HG02678 (cell line): Measurements from ENCODE around the gene ASCL5.

Experiments used
- ATAC-seq: cut with Tn5 transposase; IDR thresholded peaks from one replicate; pipeline ENCODE4 v1.9.1; 2021; ENCODE audit warnings: mild to moderate bottlenecking, moderate library complexity; ENCODE audit not compliant: unreplicated experiment

ASCL5 gene

DNA sequence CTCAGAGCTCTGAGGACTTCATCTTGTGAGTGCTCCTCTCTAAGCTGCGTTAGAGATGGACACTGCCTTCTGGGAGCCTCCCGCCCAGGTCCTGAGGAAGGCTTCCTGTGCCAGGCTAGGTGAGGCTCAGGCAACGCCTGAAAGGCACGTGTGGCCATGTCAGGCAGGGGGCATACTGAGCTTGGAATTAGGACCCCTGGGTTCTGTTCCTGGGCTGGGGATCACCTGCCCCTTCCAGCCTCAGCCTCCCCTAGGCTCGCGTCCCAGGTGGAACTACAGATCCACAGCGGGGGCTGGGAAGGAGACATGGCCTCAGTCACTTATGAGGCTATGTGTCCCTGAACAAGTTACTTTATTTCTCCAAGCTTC is 10.0 kb upstream of the ASCL5 start:
- no peak for ATAC-seq

DNA sequence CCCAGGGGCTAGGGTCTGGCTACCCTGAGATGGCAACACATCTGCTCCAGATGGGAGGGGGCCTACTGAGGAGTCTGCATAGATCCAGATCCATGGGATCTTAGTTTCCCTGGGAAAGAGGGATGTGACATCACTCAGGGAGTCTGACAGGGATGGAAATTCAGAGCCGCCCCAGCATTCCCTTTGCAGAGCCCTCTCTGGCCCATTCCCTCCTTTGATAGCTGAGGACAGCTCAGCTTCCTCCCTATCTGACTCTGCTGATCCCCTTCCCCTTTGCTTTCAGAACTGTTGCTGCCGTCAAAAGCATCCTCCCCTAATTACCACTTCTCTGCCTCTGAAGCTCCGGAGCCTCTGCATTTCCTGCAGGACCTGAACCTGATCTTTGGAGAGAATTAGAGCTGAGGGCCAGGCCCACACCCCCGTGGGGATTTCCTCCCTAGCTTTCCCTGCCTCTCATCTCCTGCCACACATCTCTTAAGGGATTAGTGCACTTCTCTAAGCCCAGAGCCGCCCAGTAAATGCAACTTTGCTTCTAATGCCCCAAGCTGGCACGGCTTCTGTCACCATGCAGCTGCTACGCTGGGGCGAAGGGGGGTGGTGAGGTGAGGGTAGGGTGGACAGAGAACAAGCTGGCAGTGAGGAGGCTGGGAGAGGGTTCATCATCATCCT is 9.5 kb upstream of the ASCL5 start:
- ATAC-seq: no peak

DNA sequence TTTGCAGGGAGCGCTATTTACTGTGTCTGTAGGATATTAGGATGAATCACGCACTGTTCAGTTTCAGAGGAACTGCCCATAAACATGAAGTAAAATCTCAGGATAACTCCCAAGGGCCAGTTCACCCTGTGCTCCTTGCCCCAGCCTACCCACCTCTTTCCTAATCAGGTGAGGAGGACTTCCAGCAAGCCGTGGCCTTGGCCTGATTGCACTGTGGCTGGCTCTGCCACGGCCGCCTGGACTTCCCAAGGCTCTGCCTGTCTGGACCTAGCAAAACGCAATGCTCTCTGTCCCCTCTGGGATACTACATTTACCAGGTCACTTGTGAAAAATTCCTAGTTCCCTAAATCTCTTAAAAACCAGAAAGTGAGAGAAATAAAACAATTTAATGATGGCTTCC is 7.4 kb upstream of the ASCL5 start:
- no peak for ATAC-seq

DNA sequence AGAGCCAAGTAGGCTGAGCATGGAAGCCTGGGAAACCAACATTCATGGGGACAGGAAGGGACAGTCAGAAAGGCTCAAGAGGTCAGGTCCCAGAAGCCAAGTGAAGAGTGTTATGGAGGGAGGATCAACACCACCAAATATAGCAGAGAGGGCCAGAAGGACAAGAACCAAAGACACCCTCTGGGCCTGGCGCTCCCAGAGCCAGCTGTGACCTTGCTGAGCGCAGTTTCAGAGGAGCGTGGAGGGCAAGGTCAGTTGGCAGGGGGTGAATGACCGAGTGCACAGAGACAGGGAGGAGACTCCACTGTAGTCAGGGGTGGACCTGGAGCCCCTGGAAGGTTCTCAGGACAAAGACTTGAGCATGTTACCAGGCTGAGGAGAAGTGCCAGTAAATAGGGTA is 4.4 kb upstream of the ASCL5 start:
- ATAC-seq: no peak

DNA sequence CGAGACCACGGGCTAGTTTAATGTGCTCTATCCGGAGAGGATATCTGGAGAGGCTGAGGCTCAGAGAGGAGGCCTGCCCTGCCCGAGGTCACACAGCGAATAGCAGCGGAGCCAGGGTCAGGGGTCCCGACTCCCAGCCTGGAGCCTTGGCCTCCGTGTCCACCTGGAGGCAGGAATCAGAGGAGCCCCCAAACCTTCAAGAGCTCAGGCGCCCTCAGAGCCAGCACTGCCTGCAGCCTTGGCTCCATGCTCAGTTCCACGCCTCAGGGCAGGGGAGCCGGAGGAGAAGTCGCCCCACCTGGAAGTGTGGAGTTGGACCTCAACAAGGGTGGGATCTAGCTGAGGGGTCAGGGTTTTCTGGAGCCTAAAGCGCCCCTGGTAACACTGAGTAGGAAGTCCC is 2.0 kb upstream of the ASCL5 start:
- ATAC-seq: no peak

DNA sequence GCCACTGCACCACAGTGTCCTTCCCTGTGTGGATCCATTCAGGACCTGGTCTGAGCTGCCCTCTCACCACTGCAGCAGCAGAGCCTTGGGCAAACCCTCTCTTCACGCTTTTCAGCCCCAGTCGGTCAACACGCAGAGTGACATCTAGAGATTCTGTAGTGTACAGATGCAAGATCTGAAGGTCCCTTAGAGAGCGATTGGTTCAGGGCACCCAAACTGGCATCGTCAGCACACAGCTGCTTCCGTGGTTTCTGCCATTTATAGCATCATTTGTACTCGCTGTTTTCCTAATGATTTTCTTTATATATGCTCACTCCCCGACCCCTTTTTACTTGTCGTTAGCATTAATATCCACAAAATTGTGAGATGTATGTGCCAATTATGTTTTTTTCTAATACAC is 1.5 kb upstream of the ASCL5 start:
- ATAC-seq: no peak

DNA sequence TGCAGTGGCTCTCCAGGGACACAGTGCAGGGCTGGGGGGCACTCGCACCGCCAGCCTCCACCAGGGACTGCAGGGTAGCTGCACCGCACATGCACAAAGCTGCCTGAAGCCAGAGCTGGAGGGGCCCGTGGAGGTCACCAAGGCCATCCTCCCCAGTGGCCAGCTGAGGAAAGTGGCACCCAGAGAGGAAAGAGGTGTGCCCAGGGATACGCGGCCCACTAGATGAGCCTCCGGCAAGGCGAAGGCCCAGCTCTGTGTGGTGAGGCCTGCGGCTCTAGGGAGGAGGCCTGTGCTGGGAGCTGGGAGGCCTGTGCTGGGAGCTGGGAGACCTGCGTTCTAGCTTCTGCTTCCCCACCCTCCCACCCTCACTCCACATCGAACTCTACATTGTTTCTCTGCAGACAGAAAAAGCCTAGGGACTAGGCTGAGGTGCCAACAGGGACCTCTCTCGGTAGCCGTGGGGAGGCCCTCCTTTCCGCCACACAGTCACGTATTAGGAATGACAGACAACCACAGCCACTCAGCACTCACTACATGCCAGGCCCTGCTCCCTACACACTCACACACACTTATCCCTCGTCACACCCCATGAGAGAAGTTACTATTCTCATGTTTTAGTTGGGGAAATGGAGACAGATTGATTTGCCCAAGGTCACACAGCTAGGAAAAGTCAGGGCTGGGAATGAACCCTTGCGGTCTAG is 921 bp upstream of the ASCL5 start:
- ATAC-seq: no peak

DNA sequence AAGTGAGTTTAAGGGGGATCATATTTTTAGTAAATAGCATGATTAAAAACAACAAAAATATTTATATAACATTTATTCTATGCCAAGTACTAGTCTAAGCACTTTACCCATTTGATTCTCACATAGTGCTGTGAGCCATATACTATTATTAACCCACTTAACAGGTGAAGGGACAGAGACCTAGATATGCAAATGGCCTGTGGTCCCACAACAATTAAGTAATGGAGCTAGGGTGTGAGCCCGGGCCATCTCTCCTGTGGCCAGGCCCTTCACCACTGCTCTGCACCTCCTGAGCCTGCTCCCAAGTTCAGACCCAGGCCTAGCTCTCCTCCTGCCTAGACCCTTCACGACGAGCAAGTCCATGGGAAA is 537 bp downstream of the ASCL5 start:
- no peak for ATAC-seq

DNA sequence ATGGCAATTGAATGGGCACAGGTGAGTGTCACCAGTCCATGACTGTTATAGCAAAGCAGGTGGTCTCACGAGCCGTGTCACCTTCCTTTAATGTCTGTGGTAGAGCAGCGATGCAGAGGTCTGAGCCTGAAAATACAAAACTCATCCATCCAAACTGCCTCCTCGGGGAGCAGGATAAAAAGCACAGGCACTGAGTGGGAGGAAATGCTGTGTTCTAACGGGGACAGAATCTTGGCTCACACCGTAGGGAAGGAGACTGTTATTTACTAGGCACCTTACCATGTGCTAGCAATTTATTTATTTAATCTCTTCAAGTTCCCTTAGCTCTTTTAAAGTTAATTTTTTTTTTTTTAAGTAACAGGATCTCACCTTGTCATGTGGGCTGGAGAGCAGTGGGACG is 1.2 kb downstream of the ASCL5 start:
- no peak for ATAC-seq

DNA sequence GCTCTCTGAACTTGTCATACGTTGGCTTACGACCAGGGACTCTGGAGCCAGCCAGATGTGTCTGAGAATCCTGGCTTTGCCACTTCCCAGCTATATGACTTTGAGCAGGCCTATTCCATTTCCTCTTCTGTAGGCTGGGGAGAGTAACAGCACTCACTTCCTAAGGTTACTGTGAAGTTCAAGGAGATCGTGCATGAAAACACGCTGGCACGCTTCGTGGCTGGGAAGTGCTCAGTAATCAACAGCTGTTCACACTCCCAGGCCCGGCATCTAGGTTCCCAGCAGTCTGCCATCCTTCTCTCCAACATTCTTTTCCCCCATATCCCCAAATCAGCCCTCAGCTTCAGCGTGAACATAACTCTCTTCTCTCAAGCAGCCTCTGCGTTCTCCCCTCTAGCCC is 2.0 kb downstream of the ASCL5 start:
- no peak for ATAC-seq

DNA sequence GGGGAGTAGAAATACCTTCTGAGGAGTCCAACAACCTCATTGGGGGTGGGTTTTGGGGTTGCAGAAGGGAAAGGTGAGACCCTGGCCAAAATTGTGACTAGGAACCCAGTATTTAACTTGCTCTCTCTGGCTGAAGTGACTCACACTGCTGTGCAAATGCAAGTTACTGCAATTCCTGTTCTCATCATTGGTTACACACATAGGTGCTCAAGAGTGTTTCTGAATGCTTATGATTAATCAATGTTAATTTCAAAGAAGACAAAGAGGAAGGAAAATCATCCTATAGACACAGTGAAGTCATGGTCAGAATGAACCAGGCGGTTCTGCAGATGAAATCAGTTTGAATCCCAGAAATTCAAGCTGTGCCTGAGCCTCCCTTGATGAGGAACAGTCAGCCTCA is 3.1 kb downstream of the ASCL5 start:
- ATAC-seq: no peak

DNA sequence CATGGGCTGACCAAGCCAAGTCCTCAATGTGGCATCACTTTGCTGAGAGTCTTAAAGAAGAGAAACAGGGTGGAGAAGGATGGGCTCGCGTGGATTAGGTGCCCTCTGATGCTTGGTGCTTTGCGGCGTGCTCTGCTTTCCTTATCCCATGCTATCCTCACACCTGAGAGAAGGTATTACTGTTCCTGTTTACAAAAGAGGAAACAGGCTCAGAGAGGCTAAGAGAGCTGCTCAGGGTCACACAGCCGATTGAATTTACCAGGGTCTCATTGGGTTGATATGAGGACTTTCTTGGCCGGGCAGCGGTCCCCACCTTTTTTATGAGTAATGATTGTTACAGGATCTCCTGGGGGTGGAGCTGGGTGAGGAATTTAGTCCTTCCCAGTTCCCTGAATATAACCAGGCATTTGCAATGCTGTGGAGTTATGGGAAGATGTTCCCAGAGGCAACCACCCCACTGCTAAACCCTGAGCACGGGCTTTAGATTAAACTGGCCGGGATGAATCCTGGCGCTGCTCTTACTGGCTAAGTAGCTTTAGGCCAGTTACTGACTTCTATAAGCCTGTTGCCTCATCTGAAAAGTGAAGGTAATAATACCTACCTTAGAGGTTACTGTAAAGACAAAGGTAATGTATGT is 4.5 kb downstream of the ASCL5 start:
- ATAC-seq: no peak

DNA sequence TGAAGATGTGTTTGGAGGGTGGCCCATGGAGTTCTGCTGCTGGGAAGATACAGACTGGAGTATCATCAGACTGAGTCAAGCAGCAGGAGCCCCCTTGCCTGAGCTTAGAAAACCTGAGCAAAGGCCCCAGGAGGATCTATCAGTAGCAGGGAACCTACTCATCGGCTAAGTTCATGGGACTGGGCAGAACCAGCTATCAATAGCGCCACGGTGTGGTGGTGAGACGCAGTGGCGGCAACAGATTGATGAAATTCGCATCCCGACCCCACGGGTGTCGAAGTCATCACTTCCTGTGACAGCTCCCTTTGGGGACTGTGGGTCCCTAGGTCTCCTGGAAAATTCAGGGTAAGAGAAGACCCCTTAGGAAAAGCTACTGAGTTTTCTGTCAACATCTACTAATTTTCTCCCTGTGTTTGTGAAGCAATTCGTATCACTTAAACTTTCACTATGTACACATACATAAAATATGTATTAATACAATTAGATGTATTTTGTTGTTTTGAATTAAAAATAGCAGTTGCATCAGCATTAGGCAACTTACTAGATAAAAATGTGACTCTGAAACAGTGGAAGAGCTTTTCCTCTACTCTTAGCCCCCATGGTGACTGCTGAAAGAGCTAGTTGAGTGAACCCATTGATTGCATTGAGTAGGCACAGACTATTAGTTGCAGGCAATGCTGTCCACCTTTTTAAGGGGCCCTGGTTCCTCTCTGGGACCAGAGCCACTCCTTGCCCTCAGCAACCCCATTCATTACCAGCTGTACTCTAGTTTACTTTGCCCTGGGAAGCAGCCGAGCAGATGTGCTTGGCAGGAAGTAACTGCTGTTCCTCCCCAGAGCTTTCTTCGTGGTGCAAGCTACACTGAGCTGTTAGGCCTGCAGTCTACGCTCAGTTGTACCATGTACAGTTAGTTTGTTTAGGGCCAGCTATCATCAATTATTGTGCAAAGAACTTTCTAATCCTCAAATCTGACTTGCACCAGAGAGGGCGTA is 7.5 kb downstream of the ASCL5 start:
- ATAC-seq: no peak

DNA sequence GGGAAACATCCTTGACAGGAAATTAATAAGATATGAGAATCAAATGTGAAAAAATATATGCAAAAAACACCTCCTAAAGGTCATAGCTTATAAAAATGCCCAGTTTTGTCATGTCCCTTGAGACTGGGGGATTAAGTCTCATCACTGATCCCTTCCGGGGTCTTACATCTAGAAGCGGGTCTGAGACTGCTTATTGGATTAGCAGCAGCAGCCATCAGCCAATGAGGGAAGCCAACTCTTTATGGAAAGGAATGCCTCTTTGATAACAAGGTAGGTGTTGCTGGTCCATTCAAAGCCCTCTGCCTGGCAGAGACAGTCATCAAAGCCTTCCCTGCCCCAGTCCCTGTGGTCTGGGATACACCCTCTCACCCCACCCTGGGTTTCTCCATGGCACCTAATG is 10.9 kb downstream of the ASCL5 start:
- ATAC-seq: no peak

DNA sequence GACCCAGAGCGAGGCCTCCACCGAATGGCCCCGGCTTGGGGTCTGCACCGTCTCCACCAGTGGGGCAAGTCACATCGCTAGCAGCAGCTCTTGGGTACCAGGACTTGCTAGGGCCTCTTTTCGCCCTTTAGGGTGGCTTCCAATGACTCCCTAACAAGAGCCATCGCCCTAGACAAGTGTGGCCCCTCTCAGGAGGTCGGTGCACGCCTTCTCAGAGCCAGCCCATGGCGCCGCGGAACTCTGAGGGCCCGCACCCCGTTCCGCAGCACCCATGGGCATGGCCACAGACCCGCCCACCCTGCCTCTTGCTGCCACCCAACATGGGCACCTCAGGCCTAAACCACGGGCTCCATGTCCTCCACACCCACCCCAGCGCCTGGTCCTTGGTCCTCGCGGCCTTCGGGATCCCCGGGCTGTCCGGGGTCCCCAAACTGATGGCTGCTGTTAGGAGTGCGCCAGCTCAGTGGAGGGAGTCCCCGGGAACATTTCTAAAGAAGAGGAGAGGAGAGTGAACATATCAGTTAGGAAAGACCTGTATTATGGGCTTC is 11.5 kb downstream of the ASCL5 start:
- no peak for ATAC-seq

DNA sequence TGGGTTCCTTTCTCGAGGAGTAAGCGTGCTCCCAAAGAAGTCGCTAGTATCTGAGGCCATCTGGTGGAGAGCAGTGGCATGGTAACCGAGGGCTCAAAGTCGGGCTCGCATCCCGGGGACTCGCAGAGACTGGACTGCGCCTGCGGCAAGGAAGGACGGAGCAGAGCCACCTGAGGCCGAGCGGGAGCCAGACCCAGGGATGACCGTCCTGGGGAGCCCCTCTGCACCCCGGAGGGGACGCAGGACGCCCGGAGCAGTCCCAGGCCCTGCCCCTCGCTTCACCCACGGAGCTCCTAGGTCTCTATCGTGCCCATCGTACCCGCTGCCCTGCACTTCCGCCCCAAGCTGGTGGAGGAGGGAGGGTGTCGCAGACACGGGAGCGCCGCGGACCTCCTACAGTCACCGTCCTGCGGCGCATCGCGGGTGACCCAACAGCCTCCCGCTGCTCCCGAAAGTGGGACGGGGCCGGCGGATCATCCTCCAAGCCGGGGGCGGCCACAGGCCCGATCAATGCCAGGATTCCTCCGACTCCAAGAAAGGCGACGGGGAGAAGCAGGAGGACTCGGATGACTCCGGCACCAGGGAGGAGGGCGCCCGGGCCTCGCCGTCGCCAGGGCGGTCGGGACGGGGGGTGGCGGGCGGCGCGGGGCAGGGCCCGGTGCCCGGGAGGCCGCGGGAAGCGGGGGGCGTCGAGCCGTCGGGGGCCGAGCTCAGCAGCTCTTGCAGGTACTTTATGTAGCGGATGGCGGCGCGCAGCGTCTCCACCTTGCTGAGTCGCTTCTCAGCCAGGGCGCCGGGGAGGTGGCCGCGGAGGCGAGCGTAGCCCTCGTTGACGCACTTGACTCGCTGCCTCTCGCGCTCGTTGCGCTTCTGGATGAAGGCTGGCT is 12.5 kb downstream of the ASCL5 start:
- peak; percentile 90 for ATAC-seq

DNA sequence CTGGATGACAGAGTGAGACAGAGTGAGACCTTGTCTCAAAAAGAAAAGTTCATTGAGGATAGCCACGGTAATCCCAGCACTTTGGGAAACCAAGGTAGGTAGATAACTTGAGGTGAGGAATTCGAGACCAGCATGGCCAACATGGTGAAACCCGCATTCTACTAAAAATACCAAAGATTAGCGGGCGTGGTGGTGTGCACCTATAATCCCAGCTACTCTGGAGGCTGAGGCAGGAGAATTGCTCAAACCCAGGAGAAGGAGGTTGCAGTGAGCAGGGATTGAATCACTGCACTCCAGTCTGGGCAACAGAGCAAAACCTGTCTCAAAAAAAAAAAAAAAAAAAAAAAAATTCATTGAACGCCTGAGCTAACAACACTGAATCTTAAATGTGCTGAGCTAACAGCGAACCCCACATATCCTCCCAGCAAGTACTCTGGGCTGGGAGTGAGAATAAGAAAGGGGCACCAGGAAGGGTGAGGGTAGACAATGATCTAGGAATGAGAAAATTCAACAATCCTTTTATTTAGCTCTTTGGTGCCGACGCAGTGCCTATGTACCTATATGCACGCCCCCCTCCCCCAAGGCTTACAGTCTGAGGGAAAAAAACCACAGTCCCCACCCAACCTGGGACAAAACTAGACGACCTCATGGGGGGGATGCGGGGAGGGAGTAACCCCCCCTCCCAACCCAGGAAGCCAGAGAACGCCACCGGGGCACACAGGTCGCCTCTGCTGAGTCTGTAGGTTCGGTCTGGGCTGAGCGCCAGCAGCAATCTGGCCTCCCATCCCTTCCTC is 13.3 kb downstream of the ASCL5 start:
- no peak for ATAC-seq

DNA sequence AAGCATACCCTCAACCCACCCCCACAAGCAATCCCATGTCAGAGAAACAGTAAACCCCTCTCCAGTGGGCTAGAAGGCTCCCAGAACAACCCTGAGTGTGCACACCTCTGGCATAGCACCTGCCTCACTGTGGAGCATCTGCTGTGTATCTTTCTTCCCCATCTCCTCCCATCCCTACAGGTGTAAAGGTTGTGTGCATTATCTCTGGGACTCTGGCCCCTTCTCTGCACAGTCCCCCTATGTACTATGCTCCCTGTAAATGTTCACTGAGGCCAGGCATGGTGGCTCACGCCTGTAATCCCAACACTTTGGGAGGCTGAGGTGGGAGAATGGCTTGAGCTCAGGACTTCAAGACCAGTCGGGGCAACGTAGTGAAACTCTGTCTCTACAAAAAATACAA is 14.1 kb downstream of the ASCL5 start:
- no peak for ATAC-seq

DNA sequence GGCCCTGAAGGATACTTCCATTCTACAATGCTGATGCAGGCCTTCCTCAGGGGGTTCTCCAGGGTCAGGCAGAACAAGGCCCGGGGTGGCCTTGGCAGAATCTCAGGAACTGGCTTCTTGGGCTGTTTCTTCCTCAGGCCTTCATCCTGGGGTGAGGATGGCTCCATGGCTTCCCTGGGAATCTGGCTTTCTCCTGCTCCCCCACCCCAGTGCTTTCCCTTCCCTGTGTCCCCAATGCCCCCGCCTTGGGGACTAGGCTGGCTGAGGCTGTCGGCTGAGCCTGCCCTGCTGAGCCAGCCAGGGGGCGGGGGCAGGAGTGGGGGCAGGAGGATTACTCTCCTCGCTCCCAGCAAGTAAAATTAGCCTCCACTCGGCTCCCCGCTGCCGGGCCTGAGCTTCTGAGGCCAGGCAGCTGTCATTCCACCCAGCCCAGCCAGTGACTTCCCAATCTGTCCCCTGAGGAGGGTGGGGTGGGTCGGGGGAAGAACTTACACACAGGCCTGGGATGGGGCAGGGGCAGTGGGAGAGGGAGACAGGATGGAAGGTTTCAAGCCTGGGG is 14.7 kb downstream of the ASCL5 start, which contains the start of gene CACNA1S:
CACNA1S (minus strand) TSS at position 254 of the 559 bp plus-strand sequence; CDS start at position 167, 87 bp downstream.
- ATAC-seq: no peak
